Activated T-cell treated with anti-CD3 and anti-CD28 coated beads, Interleukin-2, amount 50 U/mL, for 4 hours (primary cell): ENCODE results near the gene PHB1. TPM values are rescaled to one million over a fixed set of nuclear protein-coding genes. Genes with fewer than 3 reads are reported as not detected.
"Not testable (repeated sequence)": the region's sequence is repeated elsewhere in the genome, so short reads cannot be mapped to it uniquely, and the experiment has no call there.

ENCODE experiments used
- ATAC-seq, 2 donors: fragments of 200-7000 bp; cut with Tn5 transposase; one replicate each; pipeline ENCODE4 v1.10.0; 2021
- DNase-seq: peaks from one replicate; pipeline ENCODE4 v3.0.0-alpha.2; 2020
- H3K27me3 Mint-ChIP-seq: one replicate; pipeline ENCODE4 v1.8.0; 2021; ENCODE audit warnings: low read depth, mixed read lengths
- H3K36me3 Mint-ChIP-seq: one replicate; pipeline ENCODE4 v1.8.0; 2022; ENCODE audit warnings: mixed read lengths; ENCODE audit not compliant: insufficient read depth
- H3K4me1 Mint-ChIP-seq: one replicate; pipeline ENCODE4 v1.8.0; 2021; ENCODE audit warnings: low read depth, mixed read lengths
- H3K4me3 Mint-ChIP-seq: one replicate; pipeline ENCODE4 v1.8.0; 2021; ENCODE audit warnings: mild to moderate bottlenecking, moderate library complexity, mixed read lengths
- H3K9me3 Mint-ChIP-seq: one replicate; pipeline ENCODE4 v1.8.0; 2021; ENCODE audit warnings: mixed read lengths
- total RNA-seq, 3 donors: library from RNA; stranded (reverse); gene quantifications; one replicate each; pipeline ENCODE4 v1.2.1, GENCODE V29; 2021

The PHB1 gene
- total RNA-seq, 3 donors from 2014 or later = 549 to 631 (median 628) TPM

GRCh38 chr17:49404906-49405305 is 9.8 kb downstream of the PHB1 start:
- Mint-ChIP-seq H3K4me1 (peaks cover 40% of the 10 kb centered on the region), H3K4me3 (no peak overlapping the region)

GRCh38 chr17:49404361-49404760 is 10.3 kb downstream of the PHB1 start:
- Mint-ChIP-seq H3K36me3 (peaks cover 62% of the 10 kb centered on the region), H3K27me3 (no peaks in the 10 kb centered on the region), H3K9me3 (no peaks in the 10 kb centered on the region), H3K4me3 (no peak overlapping the region), H3K4me1 (peaks cover 40% of the 10 kb centered on the region)
- ATAC-seq (no peak), DNase-seq (no peak)

More at GRCh38 chr17:49404906-49405305, 9.8 kb downstream of the PHB1 start:
- Mint-ChIP-seq H3K27me3 (no peaks in the 10 kb centered on the region), H3K36me3 (peaks cover 61% of the 10 kb centered on the region), H3K9me3 (no peaks in the 10 kb centered on the region)
- ATAC-seq (no peak), DNase-seq (no peak)

- peaks cover 34% of the 10 kb centered on the region for H3K4me1 Mint-ChIP-seq
- peaks cover 56% of the 10 kb centered on the region for H3K36me3 Mint-ChIP-seq
- no peaks in the 10 kb centered on the region for H3K9me3 Mint-ChIP-seq
- DNase-seq (no peak), ATAC-seq (no peak)
- no peaks in the 10 kb centered on the region for H3K27me3 Mint-ChIP-seq
- no peak overlapping the region for H3K4me3 Mint-ChIP-seq
Measured at GRCh38 chr17:49403514-49404289, 11.0 kb downstream of the PHB1 start.

- peaks cover 25% of the 10 kb centered on the region for H3K4me1 Mint-ChIP-seq
- ATAC-seq (no peak), DNase-seq (no peak)
- no peak overlapping the region for H3K4me3 Mint-ChIP-seq
- H3K9me3 Mint-ChIP-seq = no peaks in the 10 kb centered on the region
- H3K27me3 Mint-ChIP-seq = no peaks in the 10 kb centered on the region
- H3K36me3 Mint-ChIP-seq = peaks cover 48% of the 10 kb centered on the region
Measured at GRCh38 chr17:49402706-49403105, 12.0 kb downstream of the PHB1 start.

GRCh38 chr17:49401971-49402611 is 12.6 kb downstream of the PHB1 start:
- ATAC-seq = no peak
- no peaks in the 10 kb centered on the region for H3K9me3 Mint-ChIP-seq

GRCh38 chr17:49399995-49400394 is 14.7 kb downstream of the PHB1 start:
- H3K9me3 Mint-ChIP-seq = no peaks in the 10 kb centered on the region
- no peak overlapping the region for H3K4me3 Mint-ChIP-seq
- DNase-seq = no peak
- no peaks in the 10 kb centered on the region for H3K27me3 Mint-ChIP-seq
- ATAC-seq = no peak
- H3K36me3 Mint-ChIP-seq = peaks cover 25% of the 10 kb centered on the region
- H3K4me1 Mint-ChIP-seq = peaks cover 19% of the 10 kb centered on the region

More at GRCh38 chr17:49401971-49402611, 12.6 kb downstream of the PHB1 start:
- Mint-ChIP-seq H3K4me3 (no peak overlapping the region), H3K36me3 (peaks cover 43% of the 10 kb centered on the region), H3K27me3 (no peaks in the 10 kb centered on the region), H3K4me1 (peaks cover 25% of the 10 kb centered on the region)
- no peak for DNase-seq

- no peak for ATAC-seq
- Mint-ChIP-seq H3K4me3 (no peak overlapping the region), H3K4me1 (peaks cover 18% of the 10 kb centered on the region), H3K27me3 (no peaks in the 10 kb centered on the region), H3K36me3 (peaks cover 6% of the 10 kb centered on the region), H3K9me3 (no peaks in the 10 kb centered on the region)
- DNase-seq = no peak
Measured at GRCh38 chr17:49397586-49397985, 17.1 kb downstream of the PHB1 start.

- DNase-seq (no peak), ATAC-seq (no peak)
- Mint-ChIP-seq H3K4me1 (peaks cover 44% of the 10 kb centered on the region), H3K9me3 (no peaks in the 10 kb centered on the region), H3K27me3 (no peaks in the 10 kb centered on the region), H3K4me3 (no peak overlapping the region), H3K36me3 (no peaks in the 10 kb centered on the region)
Measured at GRCh38 chr17:49393491-49394255, 21.0 kb downstream of the PHB1 start.

GRCh38 chr17:49390548-49391324 is 23.9 kb downstream of the PHB1 start:
- H3K9me3 Mint-ChIP-seq = no peaks in the 10 kb centered on the region
- H3K4me1 Mint-ChIP-seq = peaks cover 65% of the 10 kb centered on the region
- DNase-seq = no peak
- ATAC-seq = no peak
- no peaks in the 10 kb centered on the region for H3K27me3 Mint-ChIP-seq
- H3K36me3 Mint-ChIP-seq = no peaks in the 10 kb centered on the region
- peak overlapping the region; percentile 72 for H3K4me3 Mint-ChIP-seq

GRCh38 chr17:49389514-49390347 is 25.0 kb downstream of the PHB1 start:
- not testable (repeated sequence) for H3K9me3 Mint-ChIP-seq
- peak in 1 of 2 donors; percentile 47 for ATAC-seq

GRCh38 chr17:49388692-49389513 is 25.8 kb downstream of the PHB1 start:
- Mint-ChIP-seq H3K4me3 (peak overlapping the region; percentile 53), H3K27me3 (no peaks in the 10 kb centered on the region), H3K9me3 (peaks cover under 1% of the 10 kb centered on the region), H3K36me3 (no peaks in the 10 kb centered on the region), H3K4me1 (peaks cover 57% of the 10 kb centered on the region)
- no peak for ATAC-seq
- no peak for DNase-seq

More at GRCh38 chr17:49389514-49390347, 25.0 kb downstream of the PHB1 start:
- not testable (repeated sequence) for DNase-seq, H3K36me3 Mint-ChIP-seq, H3K27me3 Mint-ChIP-seq
- Mint-ChIP-seq H3K4me1 (peaks cover 61% of the 10 kb centered on the region), H3K4me3 (peak overlapping the region; percentile 72)

GRCh38 chr17:49388290-49388640 is 26.4 kb downstream of the PHB1 start:
- Mint-ChIP-seq H3K27me3 (no peaks in the 10 kb centered on the region), H3K4me1 (peaks cover 51% of the 10 kb centered on the region), H3K4me3 (peak overlapping the region; percentile 62), H3K36me3 (peaks cover 2% of the 10 kb centered on the region), H3K9me3 (peaks cover 3% of the 10 kb centered on the region)
- DNase-seq (no peak), ATAC-seq (peak; percentile 43 to 59)
